Esophagus squamous epithelium (tissue), 5 donors: ENCODE results near the gene TMEM51. TPM values are rescaled to one million over a fixed set of nuclear protein-coding genes. Genes with fewer than 3 reads are reported as not detected.

Experiments used
- DNase-seq: peaks from one replicate; lab custom pipeline; 2025; lab: John Stamatoyannopoulos, UW
- H3K27ac ChIP-seq, 4 donors: fragments of 200-600 bp; sonication (generic); one replicate each; pipeline ENCODE4 v1.5.1; 2016 to 2019; ENCODE audit warnings: mild to moderate bottlenecking in 1 of 4
- H3K27me3 ChIP-seq, 4 donors: fragments of 200-600 bp; sonication (generic); 1 replicate in 3 of 4; 2 replicates in 1 of 4; pipeline versions ENCODE4 v1.5.1 to v1.6.0; 2017 to 2021; ENCODE audit warnings: antibody characterized with exemption in 1 of 4
- H3K36me3 ChIP-seq, 3 donors: fragments of 200-600 bp; sonication (generic); one replicate each; pipeline ENCODE4 v1.5.1; 2016 to 2019
- H3K4me1 ChIP-seq, 3 donors: fragments of 200-600 bp; sonication (generic); one replicate each; pipeline ENCODE4 v1.5.1; 2017 to 2019
- H3K4me3 ChIP-seq, 4 donors: fragments of 200-600 bp; sonication (generic); 1 replicate in 3 of 4; 2 replicates in 1 of 4; pipeline ENCODE4 v1.5.1; 2016 to 2019; ENCODE audit warnings: mild to moderate bottlenecking in 2 of 4, moderate library complexity in 1 of 4
- H3K9me3 ChIP-seq, 3 donors: fragments of 200-600 bp; sonication (generic); one replicate each; pipeline ENCODE4 v1.5.1; 2016 to 2019
- CTCF ChIP-seq, 6 experiments: fragments of 450-650 bp in 4 of 6; fragments of 200-600 bp in 2 of 6; sonication (generic) in 2 of 6; IDR thresholded peaks; one replicate each; pipeline ENCODE4 v1.5.1; 2016 to 2019; ENCODE audit warnings: antibody characterized with exemption in 6 of 6, mild to moderate bottlenecking in 4 of 6, moderate library complexity in 4 of 6
- POLR2A ChIP-seq, 4 donors: fragments of 450-650 bp; IDR thresholded peaks; one replicate each; pipeline ENCODE4 v1.6.1; 2017; ENCODE audit warnings: antibody characterized with exemption in 4 of 4, mild to moderate bottlenecking in 4 of 4, moderate library complexity in 3 of 4
- WGBS, 2 donors: methylation state at CpG; one replicate each; pipeline ENCODE4 v1.1.5; 2018; 5-methylcytosine and 5-hydroxymethylcytosine counted together
- intact Hi-C: fragments of 100-400 bp; cut with DNase I; formaldehyde crosslinking; loops from one replicate; pipeline ENCODE4 v1.15.0; 2022
- total RNA-seq, 4 donors: library from RNA; depleted of rRNA; stranded (reverse); fragments of >200 nt; gene quantifications; one replicate each; pipeline ENCODE4 v1.1.0, GENCODE V29; 2016
- donor health status: DM: yes; HTN: yes; CAD: no.

Gene TMEM51
- total RNA-seq, 4 donors from 2014 or later: 11.6 to 23.7 (median 17.7) TPM

- Histone ChIP-seq H3K27me3 (no peaks in the 10 kb centered on the region), H3K36me3 (no peaks in the 10 kb centered on the region), H3K9me3 (no peaks in the 10 kb centered on the region), H3K4me3 (no peak overlapping the region), H3K27ac (no peak overlapping the region), H3K4me1 (no peaks in the 10 kb centered on the region)
- WGBS, 2 donors: 84 to 86% methylated on average over 7 of the region's 7 CpGs
- no peak for TF ChIP-seq CTCF (IDR thresholded peaks at IDR 0.05)
- no peak for TF ChIP-seq POLR2A (IDR thresholded peaks at IDR 0.05)
- DNase-seq: no peak
- intact Hi-C loops: loop anchor here (5.0 to 10.0 kb wide), 2 partner anchors 90 to 147 kb away; no protein-coding TSS in a partner anchor
These were observed 28.3 kb upstream of the TMEM51 start for GRCh38 chr1:15125101-15125745.

GRCh38 chr1:15128077-15128476 is 25.5 kb upstream of the TMEM51 start:
- no peaks in the 10 kb centered on the region for H3K4me1 ChIP-seq
- H3K9me3 ChIP-seq: no peaks in the 10 kb centered on the region
- 62 to 74% methylated on average over 6 of the region's 6 CpGs for WGBS, 2 donors
- no peaks in the 10 kb centered on the region for H3K36me3 ChIP-seq
- intact Hi-C loops: loop anchor here (5.0 to 10.0 kb wide), 2 partner anchors 87 to 144 kb away; no protein-coding TSS in a partner anchor
- no peak overlapping the region for H3K4me3 ChIP-seq
- no peak for DNase-seq
- no peak overlapping the region for H3K27ac ChIP-seq
- TF ChIP-seq POLR2A (IDR thresholded peaks at IDR 0.05) (no peak), CTCF (IDR thresholded peaks at IDR 0.05) (no peak)
- H3K27me3 ChIP-seq: peaks cover 0 to under 1% (median 0%) of the 10 kb centered on the region in 4 donors

- 15 to 28% methylated on average over 5 to 14 of the region's 18 CpGs for WGBS, 2 donors
- intact Hi-C loops: loop anchor here (5.0 to 10.0 kb wide), 2 partner anchors 86 to 144 kb away; no protein-coding TSS in a partner anchor
- H3K4me1 ChIP-seq: no peaks in the 10 kb centered on the region
- TF ChIP-seq POLR2A (IDR thresholded peaks at IDR 0.05) (no peak), CTCF (IDR thresholded peaks at IDR 0.05) (peak; percentile 85 to 95 (median 92))
- no peak overlapping the region for H3K27ac ChIP-seq
- peaks cover 0 to 7% (median 0%) of the 10 kb centered on the region in 4 donors for H3K27me3 ChIP-seq
- DNase-seq: no peak
- no peak overlapping the region for H3K4me3 ChIP-seq
- H3K36me3 ChIP-seq: no peaks in the 10 kb centered on the region
- no peaks in the 10 kb centered on the region for H3K9me3 ChIP-seq
These were observed 24.8 kb upstream of the TMEM51 start for GRCh38 chr1:15128520-15129313.

GRCh38 chr1:15129944-15130343 is 23.6 kb upstream of the TMEM51 start:
- Histone ChIP-seq H3K36me3 (no peaks in the 10 kb centered on the region), H3K27me3 (peaks cover 0 to 19% (median 0%) of the 10 kb centered on the region in 4 donors), H3K4me1 (no peaks in the 10 kb centered on the region), H3K9me3 (no peaks in the 10 kb centered on the region), H3K27ac (no peak overlapping the region), H3K4me3 (no peak overlapping the region)
- TF ChIP-seq POLR2A (IDR thresholded peaks at IDR 0.05) (no peak), CTCF (IDR thresholded peaks at IDR 0.05) (no peak)
- DNase-seq: no peak
- 64 to 75% methylated on average over 3 to 4 of the region's 4 CpGs for WGBS, 2 donors
- intact Hi-C loops: loop anchor here (5.0 to 10.0 kb wide), 3 partner anchors 85 to 172 kb away; no protein-coding TSS in a partner anchor

- Histone ChIP-seq H3K4me1 (no peaks in the 10 kb centered on the region), H3K36me3 (no peaks in the 10 kb centered on the region), H3K27ac (no peak overlapping the region), H3K4me3 (no peak overlapping the region), H3K9me3 (no peaks in the 10 kb centered on the region), H3K27me3 (peaks cover 0 to 22% (median 0%) of the 10 kb centered on the region in 4 donors)
- intact Hi-C loops: loop anchor here (5.0 kb wide), 1 partner anchor 172 kb away; no protein-coding TSS in a partner anchor
- WGBS, 2 donors: 71 to 82% methylated on average over 1 to 3 of the region's 3 CpGs
- no peak for DNase-seq
- no peak for TF ChIP-seq POLR2A (IDR thresholded peaks at IDR 0.05)
- no peak for TF ChIP-seq CTCF (IDR thresholded peaks at IDR 0.05)
These were observed 22.9 kb upstream of the TMEM51 start for GRCh38 chr1:15130607-15131006.
